PFSK-1 (cell line): ENCODE measurements around the gene KIF3A.

Experiments used
- POLR2AphosphoS5 ChIP-seq: IDR thresholded peaks from 2 replicates; pipeline ENCODE4 v1.6.1; 2012; ENCODE audit warnings: low read depth, mild to moderate bottlenecking, control low read depth, low read length, moderate library complexity
- TAF1 ChIP-seq: IDR thresholded peaks from 2 replicates; pipeline ENCODE4 v1.6.1; 2012; ENCODE audit warnings: low read length, control low read depth, borderline replicate concordance; ENCODE audit not compliant: insufficient read depth

DNA sequence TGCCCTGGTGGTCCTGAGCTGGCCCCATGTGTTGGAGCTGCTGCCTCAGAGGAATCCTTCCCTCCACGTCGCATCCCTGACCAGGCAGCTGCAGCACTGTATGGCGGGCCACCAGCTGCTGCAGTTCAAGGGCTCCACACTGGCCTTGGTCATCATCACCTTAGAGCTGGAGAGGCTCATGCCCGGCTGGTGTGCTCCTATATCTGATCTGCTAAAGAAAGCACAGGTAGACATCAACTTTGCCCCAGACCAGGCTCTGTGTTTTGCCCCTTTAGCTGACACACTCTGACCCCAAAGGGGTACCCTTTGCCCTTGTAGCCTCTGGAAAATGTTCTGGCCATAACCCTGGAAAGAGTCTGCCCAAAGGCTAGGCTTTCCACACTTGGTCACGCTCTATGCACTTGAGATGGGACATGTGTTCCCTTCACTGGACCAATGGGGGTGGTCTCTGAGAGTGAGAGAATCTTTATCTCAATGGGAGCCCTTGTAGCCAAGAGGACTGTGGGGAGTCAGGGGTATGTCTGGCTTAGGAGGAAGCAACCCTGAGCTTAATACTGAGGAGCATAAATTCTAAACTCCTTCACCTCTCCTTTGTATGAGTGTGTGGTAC lies 14.7 kb upstream of the KIF3A start:
- TF ChIP-seq TAF1 (no peak), POLR2AphosphoS5 (no peak)
